Left lung (tissue), 10 donors: ENCODE measurements around the gene DPP8. TPM values are rescaled to one million over a fixed set of nuclear protein-coding genes. Genes with fewer than 3 reads are reported as not detected.

Experiments used
- ATAC-seq: fragments of 200-7000 bp; cut with Tn5 transposase; one replicate; pipeline ENCODE4 v1.9.1; 2020; ENCODE audit warnings: moderate library complexity
- DNase-seq, 4 donors: peaks; one replicate each; pipeline ENCODE4 v3.0.0-alpha.2; 2013 to 2020
- H3K27ac ChIP-seq, 2 donors: fragments of 200-600 bp; sonication (generic) in 1 of 2; one replicate each; pipeline versions ENCODE4 v1.5.0 to v1.8.0; 2020 to 2021
- H3K27me3 ChIP-seq, 2 donors: fragments of 200-600 bp; sonication (generic) in 1 of 2; one replicate each; pipeline versions ENCODE4 v1.5.0 to v1.8.0; 2020 to 2021
- H3K36me3 ChIP-seq, 2 donors: fragments of 200-600 bp; sonication (generic) in 1 of 2; one replicate each; pipeline versions ENCODE4 v1.5.0 to v1.8.0; 2020 to 2021
- H3K4me1 ChIP-seq, 2 donors: fragments of 200-600 bp; one replicate each; pipeline ENCODE4 v1.8.0; 2021
- H3K4me3 ChIP-seq, 2 donors: fragments of 200-600 bp; sonication (generic) in 1 of 2; one replicate each; pipeline versions ENCODE4 v1.5.0 to v1.8.0; 2020 to 2021; ENCODE audit warnings: mild to moderate bottlenecking in 1 of 2
- H3K9me3 ChIP-seq, 2 donors: fragments of 200-600 bp; sonication (generic) in 1 of 2; one replicate each; pipeline versions ENCODE4 v1.5.0 to v1.8.0; 2020 to 2021
- intact Hi-C, 2 donors: fragments of 100-400 bp; cut with DNase I; formaldehyde crosslinking; loops; one replicate each; pipeline versions ENCODE4 v1.11.2 to v1.14.2; 2022
- polyA plus RNA-seq, 6 donors: library from polyadenylated mRNA; unstranded; fragments of 120-200 nt; gene quantifications; one replicate each; pipeline ENCODE4 v1.2.1, GENCODE V29; 2013; ENCODE audit not compliant: insufficient read length in 6 of 6
- total RNA-seq, 2 donors: library from RNA; stranded (reverse); fragmentation: NEBNext Ultra II Directional; extraction: Animal tissue kit (Norgen Biotek cat#: 25700); gene quantifications; one replicate each; pipeline ENCODE4 v1.2.1, GENCODE V29; 2021
- TF ChIP-seq, protein P1 (sequence below), 2 donors: fragments of 200-600 bp; sonication (generic) in 1 of 2; IDR thresholded peaks; one replicate each; pipeline versions ENCODE4 v1.5.0 to v1.8.0; 2021; ENCODE audit warnings: antibody characterized with exemption in 2 of 2
- donor health status: DM: no; HTN: yes; CAD: no.
- donor health status: DM: no; HTN: no; CAD: no.

Gene DPP8
- total and polyA plus RNA-seq, 8 donors: 30.1 to 35.0 (median 31.8) TPM

- DNase-seq: no peak
- ATAC-seq: no peak
- intact Hi-C loops: no loop called here
- Histone ChIP-seq H3K4me3 (no peak overlapping the region), H3K9me3 (no peaks in the 10 kb centered on the region), H3K36me3 (no peaks in the 10 kb centered on the region), H3K27me3 (peaks cover 37 to 87% of the 10 kb centered on the region in 2 donors), H3K4me1 (peaks cover 4 to 8% of the 10 kb centered on the region in 2 donors), H3K27ac (no peak overlapping the region)
- TF ChIP-seq, protein P1, sequence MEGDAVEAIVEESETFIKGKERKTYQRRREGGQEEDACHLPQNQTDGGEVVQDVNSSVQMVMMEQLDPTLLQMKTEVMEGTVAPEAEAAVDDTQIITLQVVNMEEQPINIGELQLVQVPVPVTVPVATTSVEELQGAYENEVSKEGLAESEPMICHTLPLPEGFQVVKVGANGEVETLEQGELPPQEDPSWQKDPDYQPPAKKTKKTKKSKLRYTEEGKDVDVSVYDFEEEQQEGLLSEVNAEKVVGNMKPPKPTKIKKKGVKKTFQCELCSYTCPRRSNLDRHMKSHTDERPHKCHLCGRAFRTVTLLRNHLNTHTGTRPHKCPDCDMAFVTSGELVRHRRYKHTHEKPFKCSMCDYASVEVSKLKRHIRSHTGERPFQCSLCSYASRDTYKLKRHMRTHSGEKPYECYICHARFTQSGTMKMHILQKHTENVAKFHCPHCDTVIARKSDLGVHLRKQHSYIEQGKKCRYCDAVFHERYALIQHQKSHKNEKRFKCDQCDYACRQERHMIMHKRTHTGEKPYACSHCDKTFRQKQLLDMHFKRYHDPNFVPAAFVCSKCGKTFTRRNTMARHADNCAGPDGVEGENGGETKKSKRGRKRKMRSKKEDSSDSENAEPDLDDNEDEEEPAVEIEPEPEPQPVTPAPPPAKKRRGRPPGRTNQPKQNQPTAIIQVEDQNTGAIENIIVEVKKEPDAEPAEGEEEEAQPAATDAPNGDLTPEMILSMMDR (IDR thresholded peaks at IDR 0.05): no peak
Observed at GRCh38 chr15:65396283-65396964, 121.1 kb downstream of the DPP8 start.

DNA sequence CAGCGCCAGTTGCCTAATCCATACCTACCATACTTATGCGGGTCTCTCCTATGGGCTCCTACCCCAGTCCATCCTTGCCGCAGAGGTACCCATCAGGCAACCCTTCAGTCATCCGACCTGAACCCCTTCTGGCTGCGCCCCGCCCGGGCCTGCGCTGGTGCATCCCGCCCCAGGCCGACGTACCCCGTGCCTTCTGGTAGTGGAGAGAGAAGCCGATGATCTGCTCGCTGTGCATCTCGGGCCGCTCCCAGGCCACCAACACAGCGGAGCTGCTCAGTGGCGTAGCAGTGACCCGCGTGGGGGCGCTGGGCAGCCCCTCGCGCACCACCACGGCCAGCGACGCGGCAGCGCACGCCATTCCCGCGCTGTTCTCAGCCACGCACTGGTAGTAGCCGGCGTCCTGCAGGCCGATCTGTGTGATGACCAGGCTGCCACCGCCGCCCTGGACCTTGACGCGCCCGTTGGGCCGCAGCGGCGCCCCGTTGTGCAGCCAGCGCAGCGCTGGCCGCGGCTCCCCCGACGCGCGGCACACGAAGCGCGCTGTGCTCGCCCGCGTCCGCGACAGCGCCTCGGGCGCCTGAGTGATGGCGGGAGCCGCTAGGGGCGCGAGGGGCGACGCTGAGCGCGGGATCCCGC is 121.8 kb downstream of the DPP8 start:
- intact Hi-C loops: no loop called here
- ATAC-seq (no peak), DNase-seq (no peak)
- Histone ChIP-seq H3K4me3 (no peak overlapping the region), H3K27ac (no peak overlapping the region), H3K27me3 (peaks cover 37 to 88% of the 10 kb centered on the region in 2 donors), H3K36me3 (no peaks in the 10 kb centered on the region), H3K4me1 (peaks cover 0 to 1% of the 10 kb centered on the region in 2 donors), H3K9me3 (no peaks in the 10 kb centered on the region)
- TF ChIP-seq, protein P1 (IDR thresholded peaks at IDR 0.05): no peak

- H3K4me1 ChIP-seq: no peaks in the 10 kb centered on the region
- no peak overlapping the region for H3K27ac ChIP-seq
- intact Hi-C loops: no loop called here
- TF ChIP-seq, protein P1 (IDR thresholded peaks at IDR 0.05): no peak
- no peaks in the 10 kb centered on the region for H3K9me3 ChIP-seq
- H3K27me3 ChIP-seq: peaks cover 37 to 89% of the 10 kb centered on the region in 2 donors
- ATAC-seq (no peak), DNase-seq (no peak)
- H3K36me3 ChIP-seq: no peaks in the 10 kb centered on the region
- no peak overlapping the region for H3K4me3 ChIP-seq
Observed at GRCh38 chr15:65394936-65395335, 122.6 kb downstream of the DPP8 start.

- ATAC-seq (no peak), DNase-seq (no peak)
- Histone ChIP-seq H3K4me1 (no peaks in the 10 kb centered on the region), H3K27me3 (peaks cover 37 to 87% of the 10 kb centered on the region in 2 donors), H3K4me3 (no peak overlapping the region), H3K9me3 (no peaks in the 10 kb centered on the region), H3K27ac (no peak overlapping the region), H3K36me3 (no peaks in the 10 kb centered on the region)
- intact Hi-C loops: no loop called here
- TF ChIP-seq, protein P1 (IDR thresholded peaks at IDR 0.05): no peak
Observed at GRCh38 chr15:65394280-65394789, 123.2 kb downstream of the DPP8 start.

DNA sequence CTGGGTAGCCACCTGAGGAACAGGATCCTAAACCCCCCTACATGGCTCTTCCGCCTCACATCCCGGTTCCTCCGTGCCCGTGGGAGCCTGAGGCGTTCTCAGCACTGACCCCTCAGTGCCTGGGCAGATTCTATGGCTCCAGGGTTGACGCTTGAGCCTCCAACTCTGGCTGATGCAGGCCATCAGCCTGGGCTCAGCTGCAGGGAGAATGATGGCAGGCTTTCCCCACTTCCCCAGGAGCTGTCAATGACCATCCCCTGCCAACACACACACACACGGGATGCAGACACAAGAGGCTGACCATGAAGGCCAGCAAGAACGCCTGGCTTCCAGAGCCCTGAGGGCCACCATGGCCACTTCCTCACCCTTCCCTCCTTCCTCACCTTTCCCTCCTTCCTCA is 123.9 kb downstream of the DPP8 start:
- DNase-seq (no peak), ATAC-seq (no peak)
- Histone ChIP-seq H3K4me3 (no peak overlapping the region), H3K4me1 (no peaks in the 10 kb centered on the region), H3K36me3 (no peaks in the 10 kb centered on the region), H3K9me3 (no peaks in the 10 kb centered on the region), H3K27me3 (peaks cover 37 to 79% of the 10 kb centered on the region in 2 donors), H3K27ac (no peak overlapping the region)
- TF ChIP-seq, protein P1 (IDR thresholded peaks at IDR 0.05): no peak
- intact Hi-C loops: no loop called here
